Lower leg skin (tissue), 3 donors: Measurements from ENCODE around the gene NXT2.

Experiments
- CTCF ChIP-seq, 3 donors: fragments of 450-650 bp; IDR thresholded peaks; one replicate each; pipeline ENCODE4 v1.5.1; 2016; ENCODE audit warnings: antibody characterized with exemption in 3 of 3, mild to moderate bottlenecking in 3 of 3, moderate library complexity in 2 of 3
- POLR2A ChIP-seq, 2 donors: fragments of 450-650 bp; IDR thresholded peaks; one replicate each; pipeline ENCODE4 v1.6.1; 2016 to 2017; ENCODE audit warnings: antibody characterized with exemption in 2 of 2, mild to moderate bottlenecking in 1 of 2, moderate library complexity in 1 of 2

DNA sequence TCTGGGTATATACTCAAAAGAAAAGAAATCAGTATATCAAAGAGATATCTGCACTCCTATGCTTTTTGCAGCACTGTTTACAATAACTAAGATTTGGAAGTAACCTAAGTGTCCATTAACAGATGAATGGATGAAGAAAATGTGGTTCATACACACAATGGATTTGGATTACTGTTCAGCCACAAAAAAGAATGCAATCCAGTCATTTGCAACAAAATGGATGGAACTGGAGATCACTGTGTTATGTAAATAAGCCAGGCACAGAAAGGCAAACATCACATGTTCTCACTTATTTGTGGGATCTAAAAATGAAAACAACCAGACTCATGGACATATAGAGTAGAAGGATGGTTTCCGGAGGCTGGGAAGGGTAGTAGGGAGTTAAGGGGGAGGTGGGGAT, 17.6 kb upstream of the NXT2 start:
- TF ChIP-seq CTCF (IDR thresholded peaks at IDR 0.05) = no peak
- TF ChIP-seq POLR2A (IDR thresholded peaks at IDR 0.05) = no peak
